ENCODE results near the gene KIF3B.
"Not testable (repeated sequence)": the region's sequence is repeated elsewhere in the genome, so short reads cannot be mapped to it uniquely, and the experiment has no call there.

The KIF3B gene

GRCh38 chr20:32248043-32248442 is 29.4 kb upstream of the KIF3B start:
- no peak for DNase-seq (ENCODE audit: low read depth in 2 of 2)

- DNase-seq (ENCODE audit: low read depth in 2 of 2), result no peak
Measured at GRCh38 chr20:32249030-32249738, 28.3 kb upstream of the KIF3B start.

DNA sequence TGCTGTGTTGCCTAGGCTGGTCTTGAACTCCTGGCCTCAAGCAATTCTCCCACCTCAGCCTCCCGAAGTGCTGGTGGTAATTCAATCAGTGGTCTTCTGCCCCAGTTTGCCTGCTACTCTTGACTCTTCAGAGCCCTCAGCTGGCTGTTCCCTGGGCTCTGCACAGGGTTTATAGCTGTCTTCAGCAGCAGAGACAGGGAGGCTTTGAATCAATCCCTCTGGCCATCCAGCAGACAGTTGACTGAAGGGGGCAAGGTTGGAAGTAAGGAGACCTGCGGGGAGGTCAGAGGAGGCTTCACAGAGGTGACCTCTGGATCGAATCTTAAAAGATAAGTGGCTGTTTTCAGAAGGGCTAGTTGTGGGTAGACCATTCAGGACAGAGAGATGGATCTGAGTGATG is 26.0 kb upstream of the KIF3B start:
- no peak for DNase-seq (ENCODE audit: low read depth in 2 of 2)

- peak; percentile 82 to 87 for DNase-seq (ENCODE audit: low read depth in 2 of 2)
Measured at GRCh38 chr20:32252189-32252588, 25.3 kb upstream of the KIF3B start.

- DNase-seq (ENCODE audit: low read depth in 2 of 2), result not testable (repeated sequence)
Measured at GRCh38 chr20:32260973-32261372, 16.5 kb upstream of the KIF3B start.

DNA sequence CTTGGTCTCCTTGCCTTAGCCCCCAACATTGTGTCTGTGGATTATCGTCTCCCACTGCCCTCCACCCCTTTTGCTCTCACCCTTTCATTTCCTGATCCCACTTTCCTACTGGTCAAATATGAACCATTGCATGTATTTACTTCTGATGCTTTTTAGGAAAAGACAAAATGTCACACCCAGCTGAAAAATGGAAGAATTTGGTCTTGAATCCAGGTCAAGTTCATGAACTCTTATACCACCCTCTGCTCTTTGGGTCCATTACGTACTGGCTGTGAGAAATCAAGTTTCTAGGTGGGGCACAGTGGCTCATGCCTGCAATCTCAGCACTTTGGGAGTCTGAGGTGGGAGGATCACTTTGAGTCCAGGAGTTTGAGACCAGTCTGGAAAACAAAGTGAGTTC is 15.8 kb upstream of the KIF3B start:
- DNase-seq (ENCODE audit: low read depth in 2 of 2), result no peak

DNA sequence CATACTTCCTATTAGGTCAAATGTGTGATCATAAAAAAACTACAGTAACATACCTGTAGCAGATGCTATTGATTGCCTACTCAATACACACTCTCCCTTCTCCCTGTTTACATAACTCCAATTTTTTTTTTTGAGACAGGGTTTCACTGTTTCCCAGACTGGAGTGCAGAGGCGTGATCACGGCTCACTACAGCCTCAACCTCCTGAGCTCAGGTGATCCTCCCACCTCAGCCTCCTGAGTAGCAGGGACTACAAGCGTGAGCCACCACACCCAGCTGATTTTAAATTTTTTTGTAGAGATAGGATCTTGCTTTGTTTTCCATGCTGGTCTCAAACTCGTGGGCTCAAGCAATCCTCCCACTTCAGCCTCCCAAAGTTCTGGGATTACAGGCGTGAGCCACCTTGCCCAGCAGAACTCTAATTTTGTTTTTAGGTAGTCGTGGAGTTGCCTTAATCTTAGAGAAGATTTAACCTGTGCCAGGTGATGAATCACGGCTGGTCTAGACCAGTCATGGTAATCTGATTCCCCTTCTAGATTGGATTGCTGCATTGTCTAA is 14.0 kb upstream of the KIF3B start:
- DNase-seq (ENCODE audit: low read depth in 2 of 2), result no peak

DNA sequence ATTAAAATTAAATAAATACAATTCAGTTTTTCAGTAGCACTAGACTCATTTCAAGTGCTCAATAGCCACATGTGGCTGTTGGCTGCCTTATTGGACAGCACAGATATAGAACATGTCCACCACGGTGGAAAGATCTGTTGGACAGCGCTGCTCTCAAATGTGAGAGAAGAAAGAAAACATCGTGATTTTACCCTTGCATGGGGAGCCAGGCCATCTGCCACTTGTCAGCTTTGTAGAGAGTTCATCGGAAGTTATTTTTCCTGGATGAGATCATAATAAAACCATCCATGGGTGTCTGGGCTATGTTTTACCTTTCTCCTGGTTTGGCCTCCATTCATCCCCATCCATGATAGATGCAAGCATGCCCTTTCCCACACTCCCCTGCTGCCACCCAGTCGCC is 5.8 kb upstream of the KIF3B start:
- no peak for DNase-seq (ENCODE audit: low read depth in 2 of 2)

GRCh38 chr20:32274359-32274758 is 3.1 kb upstream of the KIF3B start:
- no peak for DNase-seq (ENCODE audit: low read depth in 2 of 2)

- not testable (repeated sequence) for DNase-seq (ENCODE audit: low read depth in 2 of 2)
Measured at GRCh38 chr20:32275163-32275562, 2.3 kb upstream of the KIF3B start.

- no peak for DNase-seq (ENCODE audit: low read depth in 2 of 2)
Measured at GRCh38 chr20:32278199-32278643, 770 bp downstream of the KIF3B start.

DNA sequence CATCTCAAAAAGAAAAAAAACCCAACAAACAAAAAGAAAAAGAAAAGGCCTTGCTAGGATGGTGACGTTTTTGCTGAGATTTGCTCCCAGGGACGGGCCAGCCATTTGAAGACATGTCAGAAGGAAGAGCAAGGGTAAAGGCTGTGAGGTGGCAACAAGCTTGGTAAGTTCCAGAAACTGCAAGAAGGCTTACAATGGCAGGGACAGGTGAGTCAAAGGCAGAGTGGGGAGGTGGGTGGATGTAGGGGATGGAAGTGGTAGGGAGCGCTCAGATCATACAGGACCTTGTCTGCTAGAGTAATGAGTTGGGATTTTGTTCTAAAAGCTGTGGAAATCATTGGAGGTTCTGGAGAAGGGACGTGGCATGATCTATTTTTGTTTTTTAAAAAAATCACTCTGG is 4.3 kb downstream of the KIF3B start:
- DNase-seq (ENCODE audit: low read depth in 2 of 2), result no peak

DNA sequence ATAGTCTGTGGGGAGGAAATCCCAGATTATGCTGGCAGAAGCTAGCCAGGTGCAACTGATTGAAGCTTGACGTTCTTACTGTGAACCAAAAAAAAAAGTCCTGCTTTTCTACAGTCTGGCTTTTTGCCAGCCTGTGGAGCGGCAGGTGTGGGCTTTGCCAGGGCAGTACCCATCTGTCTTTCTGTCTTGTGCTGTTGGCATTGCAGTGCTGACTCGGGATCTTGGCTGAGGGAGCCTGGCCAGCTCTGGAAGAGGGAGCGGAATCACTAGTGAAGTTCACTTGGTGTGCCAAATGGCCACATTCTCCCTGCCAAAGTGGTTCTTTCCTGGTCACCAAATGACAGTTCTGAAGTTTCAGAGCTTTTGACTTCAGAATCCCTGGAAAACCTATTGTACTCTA is 5.0 kb downstream of the KIF3B start:
- DNase-seq (ENCODE audit: low read depth in 2 of 2), result no peak

DNA sequence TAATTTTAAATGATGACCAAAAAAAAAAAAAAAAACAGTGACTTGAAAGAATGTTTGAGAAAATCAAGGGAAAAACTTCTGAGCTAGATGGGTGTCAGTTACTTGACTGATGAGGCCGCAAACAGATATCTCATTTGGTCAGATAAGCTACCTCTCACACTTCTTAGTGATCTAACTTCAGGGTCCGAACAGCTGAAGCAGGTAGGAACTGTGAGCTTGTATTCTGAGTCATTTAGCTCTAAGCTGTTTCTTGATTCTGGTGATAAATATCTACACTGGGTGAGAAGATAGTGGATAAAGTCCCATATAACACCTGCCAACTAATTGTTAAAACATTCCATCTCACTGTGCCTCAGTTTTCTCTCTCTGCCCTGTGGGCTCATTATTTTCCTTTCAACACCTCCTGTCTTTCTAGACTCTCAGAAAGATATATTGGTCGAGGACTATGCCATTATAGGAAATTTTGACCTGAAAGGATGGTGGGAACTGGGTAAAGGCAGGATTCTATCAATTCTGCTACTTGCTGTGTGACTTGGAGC is 7.7 kb downstream of the KIF3B start:
- DNase-seq (ENCODE audit: low read depth in 2 of 2), result no peak

DNA sequence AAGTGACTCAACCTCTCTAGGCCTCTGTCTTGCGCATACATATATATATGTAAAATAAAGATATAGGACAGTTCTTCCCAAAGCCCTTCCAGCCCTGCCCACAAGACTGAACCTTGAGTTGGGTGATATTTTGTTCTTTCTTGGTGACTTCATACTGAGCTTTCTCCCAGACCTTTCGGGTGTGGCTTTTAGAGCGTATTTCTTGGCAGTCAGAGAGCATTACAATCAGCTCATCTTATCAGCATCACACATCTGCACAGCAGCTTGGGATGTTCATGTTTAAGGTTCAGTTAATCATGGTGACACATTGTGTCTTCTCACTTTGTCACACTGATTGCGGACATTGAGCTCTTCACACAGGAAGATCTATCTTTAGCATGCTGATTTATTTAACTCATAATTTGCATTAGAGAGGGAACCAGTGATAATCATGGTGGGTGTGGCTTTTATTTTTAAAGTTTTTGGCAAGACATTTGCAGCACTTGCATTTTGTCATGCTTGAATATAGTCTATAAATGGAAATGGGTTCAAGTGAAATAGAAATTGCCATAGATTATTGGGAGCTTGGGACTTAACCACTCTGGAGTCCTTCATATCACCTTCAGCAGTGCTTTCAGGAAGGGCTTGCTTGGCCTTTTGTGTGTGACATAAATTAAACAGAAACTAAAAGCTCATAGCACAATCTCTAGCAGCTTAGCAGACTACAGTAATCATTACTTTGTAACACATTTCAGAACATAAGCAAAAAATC is 8.3 kb downstream of the KIF3B start:
- DNase-seq (ENCODE audit: low read depth in 2 of 2), result peak; percentile 28 to 36

GRCh38 chr20:32287231-32287638 is 9.8 kb downstream of the KIF3B start:
- no peak for DNase-seq (ENCODE audit: low read depth in 2 of 2)

DNA sequence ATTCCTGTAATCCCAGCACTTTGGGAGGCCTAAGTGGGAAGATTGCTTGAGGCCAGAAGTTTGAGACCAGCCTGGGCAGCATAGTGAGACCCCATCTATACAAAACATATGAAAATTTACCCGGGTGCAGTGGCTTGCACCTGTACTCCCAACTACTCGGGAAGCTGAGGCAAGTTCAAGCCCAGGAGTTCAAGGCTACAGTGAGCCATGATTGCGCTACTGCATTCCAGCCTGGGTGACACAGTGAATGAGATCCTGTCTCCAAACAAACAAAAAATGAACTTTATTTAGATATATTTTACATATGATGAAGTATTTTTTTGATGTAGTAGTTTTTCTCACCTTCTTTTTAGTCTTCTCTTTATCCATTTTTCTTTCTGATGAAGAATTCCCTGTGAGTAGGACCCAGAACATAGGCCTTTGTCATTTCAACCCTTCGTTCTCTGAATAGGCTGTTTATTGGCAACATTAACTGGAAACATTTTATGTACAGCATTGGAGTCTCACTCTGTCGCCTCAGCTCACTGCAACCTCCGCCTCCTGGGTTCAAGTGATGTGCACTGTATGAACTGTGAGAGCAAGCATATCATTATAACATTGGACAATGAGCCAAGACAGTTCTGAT is 10.9 kb downstream of the KIF3B start:
- no peak for DNase-seq (ENCODE audit: low read depth in 2 of 2)

DNA sequence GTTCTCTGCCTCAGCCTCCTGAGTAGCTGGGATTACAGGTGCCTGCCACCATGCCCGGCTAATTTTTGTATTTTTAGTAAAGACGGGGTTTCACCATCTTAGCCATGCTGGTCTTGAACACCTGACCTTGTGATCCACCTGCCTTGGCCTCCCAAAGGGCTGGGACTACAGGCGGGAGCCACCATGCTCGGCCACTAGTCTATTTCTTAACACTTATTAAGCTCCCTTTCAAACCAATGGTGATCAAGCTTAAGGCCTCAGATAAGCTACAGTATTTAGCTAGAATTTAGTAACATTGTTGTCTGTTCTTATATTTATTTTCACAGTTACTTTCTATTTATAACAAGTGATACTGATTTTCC is 11.8 kb downstream of the KIF3B start:
- DNase-seq (ENCODE audit: low read depth in 2 of 2), result not testable (repeated sequence)

DNA sequence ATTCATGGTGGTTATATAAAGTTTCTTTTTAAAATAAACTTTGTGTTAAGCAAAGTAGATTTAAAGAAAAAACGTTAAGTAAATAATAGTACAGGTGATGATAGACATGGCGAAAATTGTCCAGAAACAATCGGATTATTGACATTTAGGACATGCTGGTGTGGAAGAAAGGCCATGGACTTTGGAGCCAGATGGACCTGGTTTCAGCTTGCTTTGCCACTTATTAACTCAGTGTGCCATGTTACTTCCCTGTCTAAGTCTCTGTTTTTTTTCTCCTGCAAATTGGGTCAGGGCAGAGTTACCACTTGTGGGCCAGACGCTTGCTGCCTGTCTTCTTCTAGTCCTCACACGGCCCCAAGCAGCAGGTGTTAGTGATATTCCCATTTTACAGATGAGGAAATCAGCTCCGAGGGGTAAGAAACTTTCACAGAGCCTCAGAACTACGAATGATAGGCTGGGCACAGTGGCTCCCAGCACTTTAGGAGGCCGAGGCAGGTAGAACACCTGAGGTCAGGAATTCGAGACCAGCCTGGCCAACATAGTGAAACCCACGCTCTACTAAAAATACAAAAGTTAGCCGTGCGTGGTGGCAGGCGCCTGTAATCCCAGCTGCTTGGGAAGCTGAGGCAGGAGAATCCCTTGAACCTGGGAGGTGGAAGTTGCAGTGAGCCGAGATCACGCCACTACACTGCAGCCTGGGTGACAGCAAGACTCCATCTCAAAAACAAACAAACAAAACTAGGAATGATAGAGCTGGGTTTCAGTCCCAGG is 12.4 kb downstream of the KIF3B start:
- DNase-seq (ENCODE audit: low read depth in 2 of 2), result no peak

DNA sequence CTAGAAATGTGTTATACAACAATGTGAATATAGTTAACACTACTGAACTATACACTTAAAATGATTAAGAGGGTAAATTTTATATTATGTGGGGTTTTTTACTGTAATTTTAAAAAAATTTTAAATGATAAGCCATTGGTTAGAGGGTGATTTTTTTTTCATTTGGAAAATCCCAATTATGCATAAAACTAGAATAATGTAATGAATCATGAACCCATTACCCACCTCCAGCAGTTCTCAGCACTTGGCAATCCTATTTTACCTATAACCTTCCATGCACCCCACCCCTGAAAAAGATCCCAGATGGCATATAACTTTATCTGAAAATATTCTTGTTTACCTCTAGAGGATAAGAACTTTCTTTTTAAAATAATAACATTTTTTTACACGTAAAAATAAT is 13.7 kb downstream of the KIF3B start:
- no peak for DNase-seq (ENCODE audit: low read depth in 2 of 2)

GRCh38 chr20:32292548-32292947 is 15.1 kb downstream of the KIF3B start:
- no peak for DNase-seq (ENCODE audit: low read depth in 2 of 2)

DNA sequence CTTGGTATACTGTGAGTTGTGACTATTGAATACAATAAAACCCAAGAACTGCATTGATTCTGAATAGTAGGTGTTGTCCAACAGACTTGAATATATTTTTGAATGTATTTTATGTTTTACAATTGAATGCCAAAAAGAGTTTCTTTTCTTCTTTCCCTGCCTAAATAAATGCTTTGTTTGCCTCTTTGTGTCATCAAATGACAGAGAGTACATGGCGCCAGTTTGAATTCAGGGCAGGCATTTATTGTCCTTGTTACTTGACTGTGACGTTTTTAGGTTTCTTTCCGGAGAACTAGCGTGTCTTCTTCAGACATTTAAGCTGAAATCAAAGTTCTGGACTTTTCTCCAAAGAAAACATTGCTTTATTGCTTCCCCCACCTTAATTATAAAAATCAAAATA is 16.6 kb downstream of the KIF3B start:
- DNase-seq (ENCODE audit: low read depth in 2 of 2), result no peak
